HG02884 (cell line): ENCODE measurements around the gene TULP3.

Experiments used
- ATAC-seq: cut with Tn5 transposase; IDR thresholded peaks from one replicate; pipeline ENCODE4 v1.9.1; 2021; ENCODE audit warnings: mild to moderate bottlenecking, moderate library complexity; ENCODE audit not compliant: unreplicated experiment

TULP3 gene

DNA sequence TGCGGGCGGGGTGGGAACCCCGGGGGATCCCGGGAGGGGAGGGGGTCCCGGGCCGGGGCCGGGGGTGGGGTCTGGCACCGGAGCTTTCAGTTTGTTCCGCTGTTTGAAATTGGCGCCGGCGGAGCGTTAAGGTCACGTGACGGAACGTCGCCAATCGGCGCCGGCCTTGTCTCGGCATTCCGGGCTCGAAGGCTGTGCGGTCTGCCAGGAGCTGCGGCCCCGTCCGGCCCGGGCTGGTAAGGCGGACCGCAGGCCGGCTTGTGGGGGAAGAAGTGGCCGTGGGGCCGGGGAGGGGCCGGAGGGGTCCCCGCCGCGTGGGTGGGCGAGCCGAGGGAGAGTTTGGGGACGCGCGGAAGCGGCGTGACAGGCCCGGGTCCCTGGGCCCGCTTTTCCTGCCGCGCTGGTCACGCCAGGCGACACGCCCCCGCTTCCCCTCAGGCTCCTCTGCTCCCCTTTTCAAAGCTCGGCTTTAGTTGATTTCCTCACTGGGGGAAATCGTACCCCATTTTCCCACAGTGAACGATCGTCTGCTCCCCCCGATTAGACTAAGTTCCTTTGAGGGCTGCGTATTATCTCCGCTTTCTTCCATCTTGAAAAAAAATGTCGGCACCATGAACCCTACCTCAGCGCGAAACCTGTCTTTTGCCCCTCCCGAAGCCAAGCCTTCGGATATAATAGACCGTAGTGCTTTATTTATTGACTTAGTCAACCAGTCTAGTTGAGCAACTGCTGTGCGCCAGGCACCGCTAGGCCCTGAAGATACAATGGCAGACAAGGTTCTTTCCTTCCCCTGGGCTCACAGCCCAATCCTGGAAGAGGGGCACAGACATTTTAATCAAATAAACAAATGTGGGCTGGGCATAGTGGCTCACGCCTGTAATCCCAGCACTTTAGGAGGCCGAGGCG lies 13.4 kb upstream of the TULP3 start, which contains the start of the genes FOXM1 and RHNO1:
Gene FOXM1, minus strand, starts transcription at position 128 of the 906 bp plus-strand sequence. CDS start 2,696 bp downstream, outside the sequence.
Gene RHNO1, plus strand, starts transcription at position 177 of the 906 bp plus-strand sequence. CDS start 8,144 bp downstream, outside the sequence.
- peak; percentile 77 for ATAC-seq

DNA sequence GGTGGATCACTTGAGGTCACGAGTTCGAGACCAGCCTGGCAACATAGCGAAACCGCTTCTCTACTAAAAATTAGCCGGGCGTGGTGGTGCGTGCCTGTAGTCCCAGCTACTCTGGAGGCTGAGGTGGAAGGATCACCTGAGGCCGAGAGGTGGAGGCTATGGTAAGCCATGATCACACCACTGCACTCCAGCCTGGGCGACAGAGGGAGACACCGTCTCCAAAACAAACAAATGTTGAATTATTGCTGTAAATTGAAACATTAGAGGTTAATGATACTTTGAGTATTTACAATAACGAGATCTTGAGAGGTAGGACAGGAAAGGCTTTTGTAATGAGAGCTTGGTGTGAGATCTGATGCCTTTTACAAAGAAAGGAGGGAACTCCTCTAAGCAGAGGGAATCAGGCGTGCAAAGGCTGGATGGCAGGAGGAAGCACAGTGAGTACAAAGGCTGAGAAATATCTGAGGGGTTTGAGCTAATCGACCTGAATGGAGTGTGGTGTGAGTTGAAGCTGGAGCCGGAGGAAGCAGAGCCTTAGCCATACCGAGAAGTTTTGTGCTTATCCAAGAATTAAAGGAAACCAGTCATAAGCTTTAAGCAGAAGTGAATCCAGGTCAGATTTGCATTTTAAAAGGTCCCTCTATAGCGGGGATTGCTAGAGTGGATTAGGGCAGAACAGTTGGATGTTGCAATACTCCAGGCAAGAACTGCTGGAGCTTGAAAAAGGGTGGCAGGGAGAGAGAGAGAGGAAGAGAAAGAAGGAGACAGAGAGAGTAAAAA lies 12.5 kb upstream of the TULP3 start:
- ATAC-seq: no peak

DNA sequence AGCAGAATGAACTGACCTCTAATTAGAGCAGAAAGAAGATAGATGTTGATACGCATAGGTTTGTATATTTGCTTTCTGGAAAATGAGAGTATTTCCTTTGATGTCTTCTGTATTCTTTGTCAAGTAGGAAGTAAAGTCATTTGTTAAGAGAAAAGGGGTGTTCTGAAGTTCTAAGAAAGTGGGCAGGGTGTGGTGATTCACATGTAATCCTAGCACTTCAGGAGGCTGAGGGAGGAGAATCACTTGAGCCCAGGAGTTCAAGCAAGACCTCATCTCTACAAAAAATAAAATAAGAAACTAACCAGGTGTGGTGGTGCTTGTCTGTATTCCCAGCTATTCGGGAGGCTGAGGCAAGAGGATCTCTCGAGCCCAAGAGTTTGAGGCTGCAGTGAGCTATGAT lies 10.8 kb upstream of the TULP3 start:
- ATAC-seq: no peak

DNA sequence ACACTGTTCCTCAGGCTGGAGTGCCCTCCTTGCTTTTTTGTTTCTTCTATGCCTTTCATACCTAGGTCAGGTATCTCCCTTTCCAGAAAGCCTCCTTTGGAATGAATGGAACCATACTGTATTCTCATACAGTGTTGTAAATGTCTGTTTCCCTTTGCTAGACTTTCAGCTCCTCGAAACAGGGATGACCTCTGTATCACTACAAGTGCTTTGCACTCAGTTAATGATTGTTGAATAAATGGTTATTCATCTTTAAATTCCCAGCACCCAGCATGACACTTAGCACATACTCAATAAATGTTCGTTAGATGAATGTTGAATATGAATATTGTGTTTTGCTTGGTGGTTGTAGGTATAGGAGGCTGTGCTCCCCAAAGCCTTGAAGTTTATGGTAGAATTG lies 5.9 kb upstream of the TULP3 start:
- no peak for ATAC-seq

DNA sequence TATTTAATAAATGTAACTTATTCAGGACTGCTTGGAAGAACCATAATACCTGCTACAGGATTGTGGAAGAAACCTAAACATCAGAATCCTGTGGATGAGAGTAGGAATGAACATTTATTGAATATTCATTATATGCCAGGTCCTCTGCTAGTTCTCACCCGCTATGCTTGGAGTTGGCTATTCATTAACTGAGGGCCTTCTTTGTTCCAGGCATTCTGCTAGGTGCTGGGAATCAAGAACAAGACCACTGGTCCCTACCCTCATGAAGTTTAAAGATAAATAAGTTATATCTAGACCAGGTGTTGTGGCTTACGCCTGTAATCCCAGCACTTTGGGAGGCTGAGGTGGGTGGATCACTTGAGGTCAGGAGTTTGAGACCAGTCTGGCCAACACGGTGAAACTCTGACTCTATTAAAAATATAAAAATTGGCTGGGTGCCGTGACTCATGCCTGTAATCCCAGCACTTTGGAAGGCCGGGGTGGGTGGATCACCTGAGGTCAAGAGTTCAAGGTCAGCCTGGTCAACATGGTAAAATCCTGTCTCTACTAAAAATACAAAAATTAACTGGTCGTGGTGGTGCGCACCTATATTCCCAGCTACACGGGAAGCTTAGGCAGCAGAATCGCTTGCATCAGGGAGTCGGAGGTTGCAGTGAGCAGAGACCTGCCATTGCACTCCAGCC lies 3.8 kb upstream of the TULP3 start:
- no peak for ATAC-seq

- ATAC-seq: no peak
Measured at GRCh38 chr12:2890001-2890387, 697 bp upstream of the TULP3 start.

GRCh38 chr12:2891240-2892053 lies 756 bp downstream of the TULP3 start:
- no peak for ATAC-seq

GRCh38 chr12:2892246-2892645 lies 1.6 kb downstream of the TULP3 start:
- no peak for ATAC-seq

- ATAC-seq: no peak
Measured at GRCh38 chr12:2893007-2893406, 2.3 kb downstream of the TULP3 start.

- no peak for ATAC-seq
Measured at GRCh38 chr12:2895051-2895451, 4.4 kb downstream of the TULP3 start.

GRCh38 chr12:2895511-2895910 lies 4.8 kb downstream of the TULP3 start:
- no peak for ATAC-seq

- ATAC-seq: no peak
Measured at GRCh38 chr12:2897418-2897817, 6.7 kb downstream of the TULP3 start.

- no peak for ATAC-seq
Measured at GRCh38 chr12:2900642-2901041, 10.0 kb downstream of the TULP3 start.

DNA sequence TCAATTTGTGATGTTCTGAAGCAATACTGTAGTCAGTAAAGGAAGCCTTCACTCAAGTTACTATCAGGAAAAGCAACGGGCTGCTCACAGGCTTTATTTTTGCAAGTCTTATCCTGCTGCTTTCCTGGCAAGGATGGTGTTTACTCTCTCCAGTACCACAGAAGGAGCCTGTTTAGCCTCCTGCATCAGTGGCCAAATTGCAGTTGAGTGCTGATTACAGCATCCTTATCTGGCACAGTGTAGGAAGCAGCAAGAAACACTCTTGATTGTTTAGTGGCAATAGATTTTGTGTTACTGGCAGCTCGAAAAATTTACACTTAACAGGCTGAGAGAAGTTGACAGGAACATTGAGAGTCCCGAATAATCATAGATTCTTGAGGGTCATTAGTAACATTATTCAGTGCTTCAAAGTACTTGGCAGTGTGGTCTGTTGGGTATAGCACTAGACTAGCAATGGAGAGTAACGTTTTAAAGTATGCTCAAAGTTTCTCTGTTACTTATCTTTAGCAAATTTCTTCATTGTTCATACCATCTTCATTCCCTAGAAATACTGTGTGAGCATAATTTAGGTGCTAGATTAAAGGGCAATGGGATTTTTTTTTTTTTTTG lies 11.7 kb downstream of the TULP3 start:
- no peak for ATAC-seq

DNA sequence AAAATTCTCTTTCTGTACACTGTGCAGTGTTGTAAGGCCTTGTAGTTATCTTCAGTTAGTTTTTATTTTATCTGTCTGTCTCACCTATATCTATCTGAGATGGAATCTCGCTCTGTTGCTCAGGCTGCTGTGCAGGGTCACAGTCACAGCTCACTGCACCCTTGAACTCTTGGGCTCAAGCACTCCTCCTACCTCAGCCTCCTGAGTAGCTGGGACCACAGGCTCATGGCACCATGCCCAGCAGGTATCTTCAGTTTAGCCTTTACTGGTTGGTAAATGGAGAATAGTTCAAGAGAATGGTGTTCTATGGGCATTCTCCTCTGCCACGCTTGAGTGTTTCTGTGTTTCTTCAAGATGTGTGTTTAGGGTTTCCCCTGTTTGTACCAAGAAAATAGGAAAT lies 13.6 kb downstream of the TULP3 start:
- ATAC-seq: no peak

DNA sequence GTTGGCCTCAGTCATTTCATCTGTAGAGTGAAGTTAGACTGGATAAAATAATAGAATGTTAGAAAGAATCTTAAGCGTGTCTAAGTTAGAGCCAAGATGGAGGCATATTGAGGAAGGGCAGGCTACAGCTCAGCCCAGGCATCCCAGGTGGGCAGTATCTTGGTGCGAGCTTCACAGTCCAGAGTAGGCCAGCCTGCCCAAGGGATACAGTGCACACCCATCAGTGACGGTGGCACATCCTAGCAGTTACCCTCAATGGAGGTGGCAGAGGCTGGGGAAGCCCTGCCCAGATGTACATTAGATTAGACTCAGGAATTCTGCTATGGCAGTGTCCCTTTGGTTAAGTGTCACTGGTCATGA lies 21.5 kb downstream of the TULP3 start:
- ATAC-seq: no peak

- ATAC-seq: no peak
Measured at GRCh38 chr12:2919249-2919648, 28.6 kb downstream of the TULP3 start.

DNA sequence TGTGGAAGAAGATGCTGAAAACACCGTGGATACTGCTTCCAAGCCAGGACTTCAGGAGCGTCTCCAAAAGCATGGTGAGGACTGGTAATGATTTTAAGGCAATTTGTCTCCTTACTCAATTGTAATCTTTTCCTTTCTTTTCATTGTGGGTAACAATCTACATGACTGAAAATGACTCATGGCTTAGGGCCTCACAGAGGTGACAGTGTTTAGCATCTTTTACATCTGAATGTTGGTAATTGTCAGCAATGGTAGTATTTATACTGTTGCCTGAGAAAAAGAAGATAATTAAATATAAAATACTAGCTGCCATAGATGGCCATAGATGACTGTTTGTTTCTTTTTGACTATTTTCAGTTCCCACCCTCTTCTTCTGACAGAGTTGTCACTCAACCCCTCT lies 31.6 kb downstream of the TULP3 start:
- ATAC-seq: no peak

DNA sequence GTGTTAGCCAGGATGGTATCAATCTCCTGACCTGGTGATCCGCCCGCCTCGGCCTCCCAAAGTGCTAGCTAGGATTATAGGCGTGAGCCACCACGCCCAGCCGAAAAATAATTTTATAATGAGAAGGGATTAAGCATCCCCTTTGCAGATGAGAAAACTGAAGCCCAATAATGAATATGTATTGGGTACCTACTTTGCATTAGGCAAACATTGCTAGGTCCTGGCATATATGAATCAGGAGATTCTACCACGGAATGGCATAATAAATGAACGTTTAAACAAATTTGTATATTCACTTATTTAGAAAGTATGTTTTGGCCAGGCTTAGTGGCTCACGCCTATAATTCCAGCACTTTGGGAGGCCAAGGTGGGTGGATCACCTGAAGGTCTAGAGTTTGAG lies 32.4 kb downstream of the TULP3 start:
- no peak for ATAC-seq

DNA sequence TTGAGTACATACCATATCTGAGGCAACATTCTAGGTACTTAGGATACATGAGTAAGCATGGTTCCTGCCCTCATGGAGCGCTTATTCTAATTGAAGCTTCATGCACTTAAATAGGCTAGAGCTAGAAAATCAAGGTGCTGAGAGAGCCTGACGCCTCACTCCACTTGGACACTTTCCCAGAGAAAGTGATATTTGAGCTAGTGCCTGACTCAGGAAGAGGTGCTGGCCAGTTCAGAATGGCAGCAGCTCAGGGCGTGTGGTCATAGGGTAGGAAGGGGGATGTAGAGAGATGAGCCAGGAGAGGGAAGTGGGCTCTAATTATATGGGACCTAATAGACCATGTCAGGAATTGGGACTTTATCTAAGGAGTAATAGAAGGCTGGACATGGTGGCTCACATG lies 33.3 kb downstream of the TULP3 start:
- no peak for ATAC-seq
